C4-2B (cell line): ENCODE results near the gene ATP5IF1.

ENCODE experiments used
- H3K27ac ChIP-seq: fragments of 450-650 bp; 2 replicates; pipeline ENCODE4 v1.5.1; 2017
- CTCF ChIP-seq: fragments of 450-650 bp; conservative IDR thresholded peaks from 2 replicates; pipeline ENCODE4 v1.5.1; 2017; ENCODE audit warnings: mild to moderate bottlenecking
- ZFX ChIP-seq: fragments of 450-650 bp; IDR thresholded peaks from 2 replicates; pipeline ENCODE4 v1.6.1; 2017

The ATP5IF1 gene

GRCh38 chr1:28267633-28268032, 31.7 kb downstream of the ATP5IF1 start:
- TF ChIP-seq CTCF (no peak), ZFX (no peak)
- no peak overlapping the region for H3K27ac ChIP-seq

- TF ChIP-seq CTCF: no peak
- no peak for TF ChIP-seq ZFX
- H3K27ac ChIP-seq: no peak overlapping the region
Observed at GRCh38 chr1:28269529-28269928, 33.6 kb downstream of the ATP5IF1 start.

- H3K27ac ChIP-seq: no peak overlapping the region
- no peak for TF ChIP-seq ZFX
- TF ChIP-seq CTCF: no peak
Observed at GRCh38 chr1:28272215-28272852, 36.4 kb downstream of the ATP5IF1 start.

GRCh38 chr1:28273216-28273860, 37.4 kb downstream of the ATP5IF1 start:
- no peak overlapping the region for H3K27ac ChIP-seq
- TF ChIP-seq CTCF: no peak
- no peak for TF ChIP-seq ZFX

GRCh38 chr1:28278763-28279162, 42.8 kb downstream of the ATP5IF1 start:
- H3K27ac ChIP-seq: no peak overlapping the region
- no peak for TF ChIP-seq ZFX
- no peak for TF ChIP-seq CTCF

- no peak overlapping the region for H3K27ac ChIP-seq
- TF ChIP-seq CTCF: no peak
- TF ChIP-seq ZFX: no peak
Observed at GRCh38 chr1:28279721-28280120, 43.8 kb downstream of the ATP5IF1 start.

- no peak overlapping the region for H3K27ac ChIP-seq
- TF ChIP-seq ZFX: no peak
- no peak for TF ChIP-seq CTCF
Observed at GRCh38 chr1:28280501-28280900, 44.6 kb downstream of the ATP5IF1 start.
